ENCODE results near the gene CYP11A1.

GRCh38 chr15:74408385-74408784 is 40.9 kb upstream of the CYP11A1 start:
- no peak for TF ChIP-seq POLR2A (IDR thresholded peaks at IDR 0.05)
- TF ChIP-seq CTCF (IDR thresholded peaks at IDR 0.05 in 4 of 5, conservative IDR thresholded peaks at IDR 0.05 in 1 of 5) = no peak

All from gastrocnemius medialis (tissue), 4 donors.